Measurements from ENCODE around the gene UBE2QL1.
"Not testable (repeated sequence)": the region's sequence is repeated elsewhere in the genome, so short reads cannot be mapped to it uniquely, and the experiment has no call there.

Gene UBE2QL1

DNA sequence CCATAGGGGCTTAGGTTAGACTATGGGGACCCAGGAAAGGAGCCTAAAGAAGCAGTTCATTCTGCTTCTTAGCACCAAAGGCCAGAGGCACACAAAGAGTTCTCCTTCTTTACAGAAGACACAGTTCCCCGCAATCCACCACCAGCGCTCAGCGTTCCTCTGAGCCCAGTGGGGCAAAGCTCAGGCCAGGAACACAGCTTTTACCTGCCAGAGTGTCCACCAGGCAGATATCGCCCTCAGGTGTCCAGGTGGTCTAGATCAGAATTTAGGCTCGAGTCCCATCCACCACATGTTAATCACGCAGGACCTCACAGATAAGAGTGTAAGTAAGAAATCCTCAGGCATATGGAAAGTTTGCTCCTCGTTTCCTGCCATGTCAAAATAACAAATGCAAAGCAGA is 53.0 kb downstream of the UBE2QL1 start:
- no peak for DNase-seq

DNA sequence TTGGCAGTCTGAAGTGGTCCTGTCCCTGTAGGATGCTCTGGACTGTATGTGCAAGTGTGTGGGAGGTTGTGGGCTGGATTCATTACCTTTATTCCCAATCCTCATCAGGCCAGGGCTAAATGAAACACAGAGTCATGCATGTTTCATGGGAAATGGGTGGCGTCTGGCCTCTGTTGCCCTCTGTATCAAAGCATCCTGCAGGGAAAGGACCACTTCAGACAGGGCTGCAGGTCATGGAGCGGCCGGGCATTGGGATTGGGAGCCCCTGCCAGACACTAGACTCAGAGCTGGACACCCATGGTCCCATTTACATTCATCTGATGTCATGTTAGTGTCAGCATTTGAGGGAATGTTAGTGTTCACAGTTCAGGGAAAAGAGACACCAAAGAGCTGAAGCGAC is 53.8 kb downstream of the UBE2QL1 start:
- no peak for DNase-seq

DNA sequence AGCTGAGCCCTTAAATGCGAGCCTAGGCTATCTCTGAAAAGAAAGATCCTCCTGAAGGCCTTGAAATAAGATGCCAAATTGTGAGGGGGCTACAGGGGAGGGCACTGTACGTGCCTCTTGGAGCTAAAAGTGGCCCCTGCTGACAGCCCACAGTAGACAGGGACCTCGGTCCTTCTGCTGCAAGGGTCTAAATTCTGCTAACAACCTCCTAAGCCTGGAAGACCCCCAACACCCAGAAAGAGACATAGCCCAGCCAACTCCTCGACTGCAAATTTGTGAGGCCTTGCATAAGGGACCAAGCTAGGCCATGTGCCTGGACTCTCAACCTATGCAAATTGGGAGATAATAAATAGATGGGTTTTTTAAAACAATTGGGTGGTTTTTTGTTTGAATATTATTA is 54.7 kb downstream of the UBE2QL1 start:
- DNase-seq: no peak

DNA sequence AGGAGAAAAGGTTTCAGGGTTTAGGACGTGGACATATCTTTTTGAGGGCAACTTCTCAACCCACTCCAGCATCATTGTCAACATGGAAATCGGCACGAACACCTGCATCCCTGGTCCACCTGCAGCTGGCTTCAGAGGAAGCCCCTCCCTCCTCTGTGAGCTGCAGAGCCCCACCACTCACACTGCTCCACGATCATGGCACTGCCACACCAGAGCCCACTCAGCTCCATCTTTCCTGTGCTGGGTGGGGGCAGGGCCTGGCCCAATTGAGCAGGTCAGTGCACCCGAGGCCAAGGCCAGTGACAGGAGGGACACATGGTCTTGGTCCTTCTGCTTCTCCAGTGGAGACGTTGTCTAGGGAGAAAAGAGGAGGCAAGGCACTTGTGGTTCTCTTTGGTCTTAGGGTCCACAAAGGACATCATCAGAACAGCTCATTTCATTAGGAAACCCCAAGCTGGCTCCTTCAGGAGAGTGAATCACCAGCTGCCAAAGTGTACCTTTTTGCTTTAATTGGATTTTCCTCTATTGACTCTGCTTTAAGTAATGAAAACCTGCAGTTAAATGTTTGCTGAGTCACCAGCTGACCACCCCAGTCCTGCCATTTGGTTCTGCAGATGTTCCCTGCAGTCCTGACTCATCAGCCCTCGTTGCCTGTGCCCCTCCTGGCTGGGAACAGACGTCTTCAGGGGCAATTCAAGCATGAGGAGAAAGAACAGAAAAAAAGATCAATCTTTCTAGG is 56.2 kb downstream of the UBE2QL1 start:
- DNase-seq: peak; percentile 1

DNA sequence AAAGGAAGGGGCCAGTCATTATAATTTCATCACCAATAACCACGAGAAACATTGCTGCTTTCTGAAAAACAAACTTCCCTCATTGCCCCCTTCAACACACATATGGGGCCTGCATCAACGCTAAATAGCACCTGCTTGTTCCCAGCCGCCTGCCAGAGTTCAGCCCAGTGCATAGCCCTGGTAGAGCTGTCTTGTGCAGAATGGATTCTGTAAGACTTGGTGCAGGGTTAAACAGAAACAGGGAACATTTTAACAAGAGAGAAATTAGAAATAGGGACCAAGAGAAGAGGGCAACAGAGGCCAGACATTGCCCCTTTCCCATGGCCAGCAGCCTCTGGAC is 56.7 kb downstream of the UBE2QL1 start:
- DNase-seq: no peak

DNA sequence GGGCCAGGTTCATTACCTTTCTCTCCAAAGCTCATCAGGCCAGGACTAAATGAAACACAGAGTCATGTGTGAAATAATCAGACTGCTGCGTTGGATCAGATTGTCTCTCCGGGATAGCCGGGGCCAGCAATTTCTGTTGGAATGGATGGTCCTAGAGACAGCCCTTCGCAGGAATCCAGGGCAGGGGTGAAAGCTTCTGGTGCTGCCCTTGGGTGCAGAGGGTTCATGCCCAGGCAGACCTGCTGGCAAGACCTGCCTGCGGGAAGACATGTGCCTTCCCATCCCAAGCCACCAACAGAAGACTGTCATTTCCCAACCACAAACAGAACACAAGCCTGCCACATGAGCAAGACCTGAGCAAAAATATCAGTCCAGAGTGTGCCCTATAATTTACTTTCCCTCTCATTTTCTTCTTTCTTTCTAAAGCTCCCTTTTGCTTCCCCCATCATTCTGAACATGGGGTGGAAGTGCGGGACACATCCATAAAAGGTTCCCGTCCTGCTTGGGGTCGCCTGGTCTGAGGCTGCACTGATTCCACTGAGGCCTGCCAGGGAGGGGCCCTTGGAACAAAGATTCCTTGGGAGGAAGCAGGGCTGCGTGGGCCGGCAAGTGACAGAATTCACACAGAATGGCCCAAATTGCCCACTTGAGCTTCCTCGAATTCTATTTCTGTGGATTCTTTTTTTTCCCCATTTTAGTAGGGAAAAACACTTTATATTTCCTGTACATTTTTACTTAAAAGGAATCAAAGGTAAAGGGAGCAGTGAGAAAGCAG is 57.3 kb downstream of the UBE2QL1 start:
- no peak for DNase-seq

DNA sequence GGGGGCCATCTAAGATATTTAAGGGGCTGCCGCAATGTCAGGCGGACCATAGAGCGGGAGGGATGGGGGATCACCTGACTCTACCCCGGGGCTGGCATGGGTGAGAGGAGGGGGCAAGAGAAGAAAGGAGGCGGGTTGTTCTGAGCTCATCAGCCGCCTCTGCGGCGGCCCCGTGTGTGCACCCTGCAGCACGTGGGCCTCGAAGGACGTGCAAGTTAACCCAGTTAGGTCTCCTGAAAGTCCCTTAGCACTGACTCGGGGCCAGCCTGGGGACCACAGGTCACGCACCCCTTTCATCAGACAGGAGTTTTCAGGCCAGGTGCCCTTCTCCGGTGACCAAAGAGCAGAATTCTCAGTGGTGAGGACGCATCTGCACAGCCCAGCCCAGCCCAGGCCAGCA is 58.0 kb downstream of the UBE2QL1 start:
- DNase-seq: no peak

DNA sequence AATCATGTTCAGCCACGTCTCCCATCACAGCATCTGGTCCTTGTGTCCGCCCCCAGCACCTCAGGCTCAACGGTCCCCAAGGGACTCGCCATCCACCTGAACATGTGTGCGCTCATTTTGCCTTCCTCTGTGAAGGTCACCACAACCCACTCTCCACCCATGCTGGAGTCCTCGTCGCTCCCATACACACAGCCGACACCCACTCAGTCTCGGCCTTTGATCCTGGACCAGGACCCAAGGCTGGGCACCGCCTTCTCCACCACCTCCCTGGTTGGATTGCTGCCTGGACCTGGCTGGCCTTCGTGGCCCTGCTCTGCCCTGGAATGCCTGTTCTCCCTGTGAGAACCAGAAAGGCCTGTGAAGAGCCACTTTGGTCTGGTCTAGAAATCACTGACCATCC is 60.3 kb downstream of the UBE2QL1 start:
- no peak for DNase-seq

DNA sequence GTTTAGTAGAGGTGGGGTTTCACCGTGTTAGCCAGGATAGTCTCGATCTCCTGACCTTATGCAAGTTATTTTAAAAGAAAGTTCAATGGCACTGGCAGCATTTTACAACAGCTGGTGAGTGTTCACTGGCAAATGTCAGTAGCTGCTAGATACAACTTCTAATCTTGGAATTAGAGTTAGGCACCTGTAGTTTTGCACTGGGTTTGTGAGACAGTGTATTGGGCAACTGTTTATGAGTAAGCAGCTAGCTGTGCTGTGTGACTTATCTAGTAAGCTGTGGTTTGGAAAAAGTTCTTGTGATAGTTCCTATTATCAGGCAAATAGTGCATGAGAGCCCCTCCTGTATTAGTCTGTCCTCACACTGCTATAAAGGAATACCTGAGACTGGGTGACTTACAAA is 61.5 kb downstream of the UBE2QL1 start:
- no peak for DNase-seq

DNA sequence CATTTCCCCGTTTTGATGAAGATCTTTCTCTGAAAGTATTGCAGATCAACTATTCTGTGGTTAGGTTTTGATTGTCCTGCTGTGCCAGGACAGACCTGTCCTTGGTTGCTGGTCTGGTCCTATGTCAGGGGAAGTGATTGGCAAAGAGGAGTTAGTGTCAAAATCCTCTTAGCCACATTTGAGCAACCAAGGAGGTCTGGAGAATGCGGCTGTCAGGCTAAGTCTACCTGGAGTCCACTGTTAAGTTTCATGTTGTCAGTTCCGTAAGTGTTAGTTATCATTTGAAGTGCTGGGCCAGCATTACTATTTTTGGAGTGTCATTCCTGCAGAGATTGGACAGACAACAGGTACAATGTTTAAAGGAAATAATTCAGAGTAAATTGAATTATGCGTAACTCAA is 62.3 kb downstream of the UBE2QL1 start:
- DNase-seq: no peak

DNA sequence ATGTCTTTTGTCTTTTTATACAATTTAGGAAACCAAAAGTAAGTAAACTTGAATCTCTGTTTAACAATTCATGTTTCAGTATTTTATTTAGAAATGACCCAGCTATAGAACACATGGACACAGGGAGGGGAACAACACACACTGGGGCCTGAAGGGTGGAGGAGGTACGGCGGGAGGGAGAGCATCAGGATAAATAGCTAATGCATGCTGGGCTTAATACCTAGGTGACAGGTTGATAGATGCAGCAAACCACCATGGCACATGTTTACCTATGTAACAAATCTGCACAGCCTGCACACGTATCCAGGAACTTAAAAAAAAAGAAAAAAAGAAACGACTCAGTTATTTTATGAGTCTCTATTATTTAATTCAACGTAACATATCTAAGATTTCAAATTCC is 67.2 kb downstream of the UBE2QL1 start:
- DNase-seq: not testable (repeated sequence)

DNA sequence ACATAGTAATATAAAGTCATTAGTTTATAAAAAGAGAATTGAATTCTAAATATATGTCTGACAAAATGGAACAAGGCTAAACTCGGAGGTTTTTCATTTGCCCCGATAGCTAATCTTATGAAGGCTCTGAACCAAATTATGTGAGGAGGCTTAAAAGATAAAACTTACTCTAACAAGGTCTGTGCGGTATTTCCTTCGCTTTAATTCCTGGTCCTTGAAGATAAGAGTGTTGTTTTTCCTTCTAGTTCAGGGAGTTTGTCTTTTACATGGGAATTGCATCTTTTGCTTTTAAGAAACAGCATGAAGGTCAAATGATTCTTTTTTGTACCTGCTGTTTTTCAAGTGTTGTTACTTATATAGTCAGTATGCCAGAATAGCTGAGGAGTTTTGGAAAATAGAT is 68.2 kb downstream of the UBE2QL1 start:
- no peak for DNase-seq

DNA sequence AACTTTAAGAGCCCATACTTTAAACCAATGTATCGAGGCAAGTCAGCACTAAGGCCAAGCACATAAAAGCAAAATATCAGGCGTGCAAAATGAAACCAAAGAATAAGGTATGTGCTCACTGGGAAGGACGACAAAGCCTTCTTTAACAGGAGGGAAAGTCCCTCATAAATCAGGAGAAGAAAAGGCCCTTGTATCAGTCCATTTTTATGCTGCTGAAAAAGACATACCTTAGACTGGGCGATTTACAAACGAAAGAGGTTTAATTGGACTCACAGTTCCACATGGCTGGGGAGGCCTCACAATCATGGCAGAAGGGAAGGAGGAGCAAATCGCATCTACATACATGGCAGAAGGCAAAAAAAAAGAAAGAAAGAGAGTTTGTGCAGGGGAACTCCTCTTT is 68.9 kb downstream of the UBE2QL1 start:
- no peak for DNase-seq

DNA sequence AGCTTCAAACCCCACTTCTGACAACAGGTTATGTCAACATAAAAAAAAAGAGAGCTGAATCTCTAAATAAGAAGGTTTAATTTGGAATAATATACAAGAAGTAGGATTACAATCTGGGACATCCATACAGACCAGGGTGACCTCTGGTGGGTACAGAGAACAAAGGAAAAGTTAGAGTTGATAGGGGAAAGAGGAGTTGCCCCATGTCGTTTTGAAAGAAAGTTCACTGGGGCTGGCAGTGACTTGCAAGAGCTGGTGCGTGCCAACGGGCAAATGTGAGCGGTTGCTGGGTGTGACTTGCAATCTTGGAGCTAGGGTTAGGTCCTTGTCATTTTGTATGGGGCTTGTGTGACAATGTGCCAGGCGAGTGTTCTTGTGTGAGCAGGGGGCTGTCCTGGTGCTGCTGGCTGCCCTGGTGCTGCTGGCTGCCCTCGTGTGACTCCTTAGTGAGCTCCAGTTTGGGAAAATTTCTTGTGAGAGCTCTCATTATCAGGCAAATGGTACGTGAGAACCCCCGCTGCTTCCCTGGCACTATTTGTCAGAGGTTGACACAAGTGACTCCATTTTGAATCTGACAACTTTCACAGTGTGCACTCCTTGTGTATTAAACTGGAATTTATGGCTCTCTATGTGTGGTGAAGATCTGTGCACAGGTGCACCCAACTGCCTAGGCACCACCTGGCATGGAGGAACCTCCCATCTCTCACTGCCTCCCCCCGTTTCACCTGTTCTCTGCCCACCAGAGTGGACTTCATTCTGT is 69.8 kb downstream of the UBE2QL1 start:
- DNase-seq: no peak

DNA sequence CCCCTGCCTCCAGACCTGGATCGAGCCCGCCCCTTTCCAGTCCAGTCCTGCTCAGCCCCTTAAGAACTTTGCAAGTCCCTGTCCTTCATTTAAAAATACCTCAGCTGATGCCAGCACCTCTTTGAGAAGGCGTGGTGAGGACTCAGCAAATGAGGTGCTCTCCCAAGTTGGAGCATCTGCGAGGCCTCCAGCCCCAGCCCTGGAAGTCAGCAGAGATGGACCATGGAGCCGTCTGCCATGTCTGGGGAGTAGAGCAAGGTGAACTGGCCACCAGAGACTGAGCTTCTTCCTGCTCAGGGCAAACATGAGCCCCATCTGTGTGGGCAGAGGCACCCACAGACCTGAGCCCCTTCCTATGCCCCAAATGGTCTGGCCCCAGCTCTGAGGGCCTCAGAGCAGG is 71.5 kb downstream of the UBE2QL1 start:
- no peak for DNase-seq

DNA sequence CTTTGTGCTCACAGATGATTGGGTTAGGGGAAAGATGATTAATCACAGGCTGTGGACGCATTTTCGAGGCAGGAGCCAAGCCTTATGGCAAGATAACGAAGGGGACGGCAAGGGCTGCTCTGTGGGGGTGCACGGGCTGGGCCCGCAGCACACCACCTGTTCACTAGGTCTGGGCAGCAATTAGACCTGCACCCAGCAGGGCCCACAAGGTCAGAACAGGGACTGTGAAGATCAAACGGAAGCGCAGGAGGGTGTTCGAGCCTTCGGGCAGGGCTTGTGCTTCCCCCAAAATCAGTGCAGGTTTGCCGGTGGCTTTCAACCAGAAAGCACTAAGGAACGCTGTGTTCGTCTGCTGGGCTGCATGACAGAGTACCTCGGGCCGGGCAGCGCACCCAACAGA is 73.7 kb downstream of the UBE2QL1 start:
- DNase-seq: no peak

DNA sequence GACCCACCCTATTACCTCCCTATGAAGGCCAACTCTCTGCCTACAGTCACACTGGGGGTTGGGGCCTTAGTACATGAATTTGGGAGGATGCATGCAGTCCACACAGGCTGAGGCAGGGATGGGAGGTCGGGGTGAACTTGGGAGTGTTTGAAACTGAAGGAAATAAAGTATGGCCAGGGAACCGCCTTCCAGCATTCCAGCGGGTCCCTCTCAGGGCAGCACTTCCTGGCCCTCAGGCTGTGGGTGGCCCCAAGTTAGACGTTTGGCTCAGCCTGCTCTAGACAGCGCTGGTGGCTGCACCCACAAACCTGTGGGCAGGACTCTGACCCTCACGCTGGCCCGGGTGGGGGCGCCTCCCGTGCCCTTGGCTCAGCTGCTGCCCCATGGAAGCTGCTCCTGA is 74.3 kb downstream of the UBE2QL1 start:
- DNase-seq: no peak

DNA sequence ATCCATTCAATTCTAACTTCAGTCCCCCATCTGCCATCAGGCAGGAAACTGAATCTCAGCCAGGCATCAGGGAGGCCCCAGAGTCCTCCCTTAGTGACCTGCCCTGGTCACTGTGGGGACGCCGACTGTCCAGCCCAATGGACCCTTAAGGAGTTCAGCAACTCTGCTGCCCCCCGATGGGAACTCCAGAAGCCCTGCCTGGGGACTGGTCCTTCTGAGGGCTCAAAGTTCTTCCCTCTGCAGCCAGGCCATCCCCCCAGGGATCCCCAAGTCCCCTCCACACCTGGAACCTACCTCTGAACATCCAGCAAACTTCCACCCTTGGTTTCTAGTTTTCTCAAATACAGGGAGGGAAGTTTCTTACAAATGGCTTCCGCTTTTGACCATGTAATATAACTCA is 76.8 kb downstream of the UBE2QL1 start:
- no peak for DNase-seq

DNA sequence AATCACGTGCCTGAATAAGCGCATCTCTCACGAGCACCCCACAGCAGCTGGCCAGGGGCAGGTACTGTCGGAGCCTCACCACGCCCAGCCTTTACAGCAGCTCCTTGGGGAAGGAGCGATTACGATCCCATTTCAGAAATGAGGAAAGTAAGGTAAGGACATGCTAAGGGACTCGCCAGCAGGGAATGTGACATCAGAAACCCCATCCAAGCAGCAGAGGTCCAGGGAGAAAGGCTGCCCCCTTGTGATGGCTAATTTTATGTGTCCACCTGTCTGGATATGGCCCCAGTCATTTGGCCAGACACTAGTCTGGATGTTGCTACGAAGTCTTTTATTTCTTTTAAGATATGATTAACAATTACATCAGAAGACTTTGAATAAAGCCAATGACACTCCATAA is 77.3 kb downstream of the UBE2QL1 start:
- peak; percentile 9 for DNase-seq

DNA sequence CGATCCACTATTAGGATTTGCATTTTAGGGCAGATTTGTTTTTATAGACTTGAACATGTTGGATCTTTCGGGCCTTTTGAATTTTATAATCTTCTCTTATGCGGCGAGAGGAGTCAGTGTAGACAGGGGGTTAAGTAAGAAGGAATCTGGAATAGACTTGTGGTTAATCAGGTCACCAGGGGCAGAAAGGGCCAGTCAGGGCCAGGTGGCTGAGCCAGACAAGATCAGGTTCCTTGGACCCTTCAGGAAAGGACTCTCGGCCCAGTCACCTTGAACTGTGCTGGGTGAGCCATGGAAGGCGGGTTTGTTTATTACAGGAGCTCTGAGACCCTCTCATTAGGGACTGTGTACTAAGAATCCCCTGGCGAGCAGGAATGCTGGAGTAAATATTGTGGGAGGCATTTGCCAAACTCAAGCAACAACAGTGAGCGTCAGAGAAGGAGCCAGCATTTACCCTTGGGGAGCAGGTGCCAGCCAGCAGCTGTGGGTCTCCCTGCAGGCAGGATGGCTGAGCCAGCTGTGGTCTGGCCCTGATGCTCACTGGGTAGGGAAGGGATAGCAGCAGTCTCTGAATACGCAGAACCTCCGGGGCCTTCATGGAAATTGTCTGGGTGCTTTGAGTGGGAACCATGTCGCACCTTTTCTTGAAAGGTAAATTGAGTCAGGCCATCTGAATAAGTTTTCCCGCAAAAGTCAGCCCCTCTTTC is 79.2 kb downstream of the UBE2QL1 start:
- DNase-seq: no peak

DNA sequence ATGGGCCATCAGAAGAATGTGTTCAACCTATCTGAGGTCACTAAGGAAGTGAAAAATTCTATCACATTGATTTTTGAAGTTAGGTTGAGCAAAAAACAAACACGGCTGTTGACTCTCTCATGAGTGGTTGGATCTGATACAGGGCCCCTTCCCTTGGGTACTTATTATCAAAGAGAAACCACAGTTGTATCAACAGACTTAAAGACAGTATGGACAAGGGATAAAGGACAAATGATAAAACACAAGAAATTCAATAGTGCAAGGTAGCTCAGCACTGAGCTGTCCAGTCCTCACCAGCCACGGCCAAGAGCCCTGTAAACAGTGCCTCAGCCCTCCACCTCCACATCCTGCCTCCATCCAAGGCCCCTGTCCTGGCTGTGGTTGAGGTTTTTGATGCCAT is 86.9 kb downstream of the UBE2QL1 start:
- DNase-seq: no peak

DNA sequence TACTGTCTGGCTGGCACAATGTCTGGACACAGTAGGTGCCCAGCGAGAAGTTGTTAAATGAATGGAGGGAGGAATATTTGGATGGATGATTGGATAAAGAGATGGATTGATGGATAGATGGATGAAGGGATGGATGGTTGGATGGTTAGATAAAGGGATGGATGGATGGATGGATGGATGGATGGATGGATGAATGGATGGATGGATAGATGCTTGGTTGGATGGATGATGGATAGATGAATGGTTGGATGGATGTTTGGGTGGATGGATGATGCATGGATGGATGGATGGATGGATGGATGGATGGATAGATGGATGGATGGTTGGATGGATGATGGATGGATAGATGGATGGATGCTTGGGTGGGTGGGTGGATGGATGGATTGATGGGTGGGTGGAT is 90.4 kb downstream of the UBE2QL1 start:
- DNase-seq: no peak
